Endothelial cell of umbilical vein (primary cell): Measurements from ENCODE around the gene MRPL48. TPM values are rescaled to one million over a fixed set of nuclear protein-coding genes. Genes with fewer than 3 reads are reported as not detected.

Experiments
- BruUV-seq: library from RNA; stranded (reverse); fragments of 400-500 nt; replicated peaks from 2 replicates; lab custom pipeline; 2021; lab: Mats Ljungman, UMichigan
- CTCF ChIA-PET: fragments of 300-600, 350-600 bp; sonication (Branson Sonifier 250); formaldehyde crosslinking; loops from one replicate; lab custom pipeline; 2021; ENCODE audit warnings: antibody characterized with exemption, inconsistent platforms; lab: Charles Lee
- POLR2A ChIA-PET: fragments of 300-600, 350-600 bp; sonication (Branson Sonifier 250); formaldehyde crosslinking; loops from one replicate; lab custom pipeline; 2021; ENCODE audit warnings: antibody characterized with exemption, inconsistent platforms; lab: Charles Lee
- DNase-seq: peaks from one replicate; pipeline ENCODE4 v3.0.0-alpha.2; 2011; ENCODE audit warnings: low read depth, low spot score
- FAIRE-seq: peaks from 2 replicates; lab custom pipeline; 2011; peaks lifted over from hg19 to GRCh38; lab: Jason Lieb, UNC
- H2AFZ ChIP-seq: 2 replicates; pipeline ENCODE4 v1.6.0; 2012; ENCODE audit warnings: low read depth, low read length, control low read depth, inconsistent platforms
- H3K27ac ChIP-seq: 2 replicates; pipeline ENCODE4 v1.5.1; 2011; ENCODE audit warnings: low read depth, mild to moderate bottlenecking, control low read depth, low read length, moderate library complexity; ENCODE audit not compliant: insufficient read depth
- H3K27me3 ChIP-seq, 2 experiments: 2 replicates each; pipeline versions ENCODE4 v1.6.0 to v1.6.1; 2011; ENCODE audit warnings: low read length in 2 of 2, mixed read lengths in 1 of 2; ENCODE audit not compliant: control insufficient read depth in 2 of 2, insufficient read depth in 2 of 2
- H3K36me3 ChIP-seq, 2 experiments: 2 replicates in 1 of 2; 3 replicates in 1 of 2; pipeline ENCODE4 v1.5.1; 2011; ENCODE audit warnings: low read length in 2 of 2, mild to moderate bottlenecking in 1 of 2, moderate library complexity in 1 of 2; ENCODE audit not compliant: control insufficient read depth in 2 of 2, insufficient read depth in 2 of 2; ENCODE audit errors: extremely low read depth in 1 of 2
- H3K4me1 ChIP-seq: 3 replicates; pipeline ENCODE4 v1.5.1; 2011; ENCODE audit warnings: mild to moderate bottlenecking, low read length; ENCODE audit not compliant: control insufficient read depth, insufficient read depth; ENCODE audit errors: extremely low read depth
- H3K4me2 ChIP-seq: 2 replicates; pipeline ENCODE4 v1.6.1; 2011; ENCODE audit warnings: low read length, control low read depth, mixed read lengths; ENCODE audit not compliant: insufficient read depth
- H3K4me3 ChIP-seq, 3 experiments: fragments of 200-600 bp in 1 of 3; sonication (generic), shearing (Covaris generic) in 1 of 3; replicated peaks in 1 of 3; 2 replicates each; pipeline ENCODE4 v1.5.1; 2011 to 2016; ENCODE audit warnings: control low read depth in 3 of 3, low read length in 3 of 3, mild to moderate bottlenecking in 2 of 3, inconsistent platforms in 1 of 3, low read depth in 1 of 3, moderate library complexity in 1 of 3; ENCODE audit not compliant: insufficient read depth in 1 of 3
- H3K79me2 ChIP-seq: 2 replicates; pipeline ENCODE4 v1.6.0; 2012; ENCODE audit warnings: low read length, inconsistent platforms; ENCODE audit not compliant: control insufficient read depth, insufficient read depth
- H3K9ac ChIP-seq: replicated peaks from 2 replicates; pipeline ENCODE3; 2011; ENCODE audit warnings: low read length, control low read depth; ENCODE audit not compliant: insufficient read depth; ENCODE audit errors: extremely low read depth
- H3K9me1 ChIP-seq: replicated peaks from 3 replicates; pipeline ENCODE4 v1.6.0; 2011; ENCODE audit warnings: mild to moderate bottlenecking, low read length; ENCODE audit not compliant: control insufficient read depth, insufficient read depth; ENCODE audit errors: extremely low read depth
- H3K9me3 ChIP-seq: replicated peaks from 2 replicates; pipeline ENCODE4 v1.5.1; 2012; ENCODE audit warnings: low read length, inconsistent platforms; ENCODE audit not compliant: control insufficient read depth, insufficient read depth
- H4K20me1 ChIP-seq: replicated peaks from 2 replicates; pipeline ENCODE3; 2011; ENCODE audit warnings: mild to moderate bottlenecking, low read length; ENCODE audit not compliant: control insufficient read depth, insufficient read depth; ENCODE audit errors: extremely low read depth
- EZH2 ChIP-seq: IDR thresholded peaks from 2 replicates; pipeline ENCODE4 v1.6.1; 2012; ENCODE audit warnings: borderline replicate concordance, low read depth, mild to moderate bottlenecking, moderate library complexity, low read length, inconsistent platforms; ENCODE audit not compliant: severe bottlenecking
- FOS ChIP-seq: IDR thresholded peaks from 2 replicates; pipeline ENCODE4 v1.6.1; 2011; ENCODE audit warnings: mild to moderate bottlenecking, low read length, moderate library complexity, borderline replicate concordance; ENCODE audit not compliant: insufficient read depth
- GATA2 ChIP-seq: IDR thresholded peaks from 2 replicates; pipeline ENCODE4 v1.7.0; 2011; ENCODE audit warnings: low read depth, mild to moderate bottlenecking, moderate library complexity, mixed read lengths, low read length; ENCODE audit not compliant: insufficient read length, insufficient read depth
- JUN ChIP-seq: IDR thresholded peaks from 2 replicates; pipeline ENCODE4 v1.6.1; 2011; ENCODE audit warnings: borderline replicate concordance, low read depth; ENCODE audit not compliant: insufficient read length, insufficient read depth
- MYC ChIP-seq: IDR thresholded peaks from one replicate; pipeline ENCODE4 v1.6.1; 2011; ENCODE audit warnings: mild to moderate bottlenecking, low read depth, low read length
- POLR2A ChIP-seq: IDR thresholded peaks from 2 replicates; pipeline ENCODE4 v1.6.1; 2012; ENCODE audit warnings: low read depth, mild to moderate bottlenecking, control low read depth, low read length
- POLR2AphosphoS5 ChIP-seq: IDR thresholded peaks from 2 replicates; pipeline ENCODE4 v1.6.1; 2012; ENCODE audit warnings: low read depth, mild to moderate bottlenecking, control low read depth, low read length, moderate library complexity; ENCODE audit not compliant: insufficient read depth
- dilution Hi-C: fragments of 300-500 bp; cut with MboI; formaldehyde crosslinking; loops from one replicate; pipeline ENCODE4 v1.15.0; 2019; ENCODE audit warnings: low sequenced_read_pairs; ENCODE audit not compliant: extremely low pct_ligation_motif_present
- intact Hi-C: fragments of 100-400 bp; cut with micrococcal nuclease; formaldehyde crosslinking; loops from one replicate; pipeline ENCODE4 v1.10.0; 2022
- polyA plus RNA-seq, 4 experiments: library from polyadenylated mRNA; depleted of rRNA in 3 of 4; stranded (reverse) in 3 of 4; unstranded in 1 of 4; fragments of >200 nt; gene quantifications; 2 replicates each; pipeline versions ENCODE4 v1.2.1 to v1.2.3, GENCODE V29; 2011 to 2012; ENCODE audit warnings: missing spikeins in 1 of 4
- total RNA-seq: library from RNA; stranded (reverse); gene quantifications from 2 replicates; pipeline ENCODE4 v1.2.3, GENCODE V29; 2021
- TF ChIP-seq, protein P1 (sequence below): IDR thresholded peaks from 2 replicates; pipeline ENCODE4 v1.6.1; 2011; ENCODE audit not compliant: insufficient read depth, insufficient read length
- TF ChIP-seq, protein P2 (sequence below), 2 donors: IDR thresholded peaks; 1 replicate in 1 of 2; 2 replicates in 1 of 2; pipeline ENCODE4 v1.5.1; 2011; ENCODE audit warnings: low read length in 2 of 2, mild to moderate bottlenecking in 2 of 2, moderate library complexity in 2 of 2, control low read depth in 1 of 2, inconsistent platforms in 1 of 2, low read depth in 1 of 2; ENCODE audit not compliant: insufficient read depth in 1 of 2; ENCODE audit errors: extremely low read depth in 1 of 2

The MRPL48 gene
- total and polyA plus RNA-seq, 2 donors (not counting 3 experiments of a cell fraction or from before 2014, with no cell fraction given): 25.0 to 38.3 TPM

GRCh38 chr11:73801136-73801535, 13.5 kb downstream of the MRPL48 start:
- Histone ChIP-seq H3K27me3 (no peaks in the 10 kb centered on the region), H4K20me1 (no peaks in the 10 kb centered on the region), H3K9me1 (no peaks in the 10 kb centered on the region), H3K36me3 (no peaks in the 10 kb centered on the region), H3K27ac (no peak overlapping the region), H3K9ac (no peak overlapping the region), H3K9me3 (no peaks in the 10 kb centered on the region), H3K4me3 (no peak overlapping the region), H3K4me1 (no peaks in the 10 kb centered on the region), H3K79me2 (no peaks in the 10 kb centered on the region), H3K4me2 (no peak overlapping the region), H2AFZ (no peak overlapping the region)
- intact Hi-C loops: no loop called here
- DNase-seq (no peak), FAIRE-seq (no peak)
- dilution Hi-C loops: no loop called here
- POLR2A ChIA-PET: no interaction called here
- CTCF ChIA-PET: interaction anchor here (0.6 kb wide), 1 partner anchor 44 kb away, joined by 3 read pairs; no protein-coding TSS in a partner anchor
- no TSS peak for BruUV-seq
- TF ChIP-seq FOS (no peak), POLR2A (no peak), MYC (no peak), POLR2AphosphoS5 (no peak)

GRCh38 chr11:73804712-73805111, 17.0 kb downstream of the MRPL48 start:
- FAIRE-seq: no peak
- dilution Hi-C loops: no loop called here

More at GRCh38 chr11:73804712-73805111, 17.0 kb downstream of the MRPL48 start:
- intact Hi-C loops: no loop called here
- H3K9ac ChIP-seq: no peak overlapping the region
- no peak overlapping the region for H3K27ac ChIP-seq
- TF ChIP-seq EZH2 (no peak), MYC (no peak), JUN (no peak), POLR2A (no peak), GATA2 (no peak), POLR2AphosphoS5 (no peak), FOS (no peak)
- TF ChIP-seq, protein P1, sequence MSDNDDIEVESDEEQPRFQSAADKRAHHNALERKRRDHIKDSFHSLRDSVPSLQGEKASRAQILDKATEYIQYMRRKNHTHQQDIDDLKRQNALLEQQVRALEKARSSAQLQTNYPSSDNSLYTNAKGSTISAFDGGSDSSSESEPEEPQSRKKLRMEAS: no peak
- TF ChIP-seq, protein P2, sequence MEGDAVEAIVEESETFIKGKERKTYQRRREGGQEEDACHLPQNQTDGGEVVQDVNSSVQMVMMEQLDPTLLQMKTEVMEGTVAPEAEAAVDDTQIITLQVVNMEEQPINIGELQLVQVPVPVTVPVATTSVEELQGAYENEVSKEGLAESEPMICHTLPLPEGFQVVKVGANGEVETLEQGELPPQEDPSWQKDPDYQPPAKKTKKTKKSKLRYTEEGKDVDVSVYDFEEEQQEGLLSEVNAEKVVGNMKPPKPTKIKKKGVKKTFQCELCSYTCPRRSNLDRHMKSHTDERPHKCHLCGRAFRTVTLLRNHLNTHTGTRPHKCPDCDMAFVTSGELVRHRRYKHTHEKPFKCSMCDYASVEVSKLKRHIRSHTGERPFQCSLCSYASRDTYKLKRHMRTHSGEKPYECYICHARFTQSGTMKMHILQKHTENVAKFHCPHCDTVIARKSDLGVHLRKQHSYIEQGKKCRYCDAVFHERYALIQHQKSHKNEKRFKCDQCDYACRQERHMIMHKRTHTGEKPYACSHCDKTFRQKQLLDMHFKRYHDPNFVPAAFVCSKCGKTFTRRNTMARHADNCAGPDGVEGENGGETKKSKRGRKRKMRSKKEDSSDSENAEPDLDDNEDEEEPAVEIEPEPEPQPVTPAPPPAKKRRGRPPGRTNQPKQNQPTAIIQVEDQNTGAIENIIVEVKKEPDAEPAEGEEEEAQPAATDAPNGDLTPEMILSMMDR (IDR thresholded peaks at IDR 0.05; ENCODE audit: extremely low read depth in 1 of 2, insufficient read depth in 1 of 2, low read depth in 1 of 2, low read length in 2 of 2): no peak
- no peaks in the 10 kb centered on the region for H3K79me2 ChIP-seq
- no peaks in the 10 kb centered on the region for H3K9me3 ChIP-seq
- no peaks in the 10 kb centered on the region for H4K20me1 ChIP-seq
- H3K4me2 ChIP-seq: no peak overlapping the region
- H3K4me3 ChIP-seq: no peak overlapping the region
- BruUV-seq: no TSS peak
- ChIA-PET CTCF (no interaction called here), POLR2A (no interaction called here)
- no peaks in the 10 kb centered on the region for H3K4me1 ChIP-seq
- H3K36me3 ChIP-seq: no peaks in the 10 kb centered on the region
- no peak overlapping the region for H2AFZ ChIP-seq
- no peaks in the 10 kb centered on the region for H3K9me1 ChIP-seq
- no peak for DNase-seq
- H3K27me3 ChIP-seq: no peaks in the 10 kb centered on the region
